Coronary artery (tissue), 2 donors: Measurements from ENCODE around the gene SNCA.

Experiments used
- DNase-seq: peaks from one replicate; pipeline ENCODE4 v3.0.0-alpha.2; 2017; ENCODE audit warnings: low spot score
- H3K27ac ChIP-seq, 2 donors: fragments of 200-600 bp; sonication (generic); one replicate each; pipeline ENCODE4 v1.5.1; 2016 to 2019
- H3K4me3 ChIP-seq: fragments of 200-600 bp; sonication (generic); 2 replicates; pipeline ENCODE4 v1.5.1; 2016; ENCODE audit warnings: mild to moderate bottlenecking, moderate library complexity
- CTCF ChIP-seq: fragments of 200-600 bp; sonication (generic); IDR thresholded peaks from one replicate; pipeline ENCODE4 v1.5.1; 2019; ENCODE audit warnings: antibody characterized with exemption

SNCA gene

GRCh38 chr4:89727238-89727637, 109.7 kb downstream of the SNCA start:
- TF ChIP-seq CTCF: no peak
- DNase-seq: no peak
- H3K27ac ChIP-seq: no peak overlapping the region
- H3K4me3 ChIP-seq: no peak overlapping the region

- Histone ChIP-seq H3K27ac (no peak overlapping the region), H3K4me3 (no peak overlapping the region)
- no peak for DNase-seq
- no peak for TF ChIP-seq CTCF
Observed at GRCh38 chr4:89725268-89725667, 111.7 kb downstream of the SNCA start.

- DNase-seq: no peak
- H3K4me3 ChIP-seq: no peak overlapping the region
- TF ChIP-seq CTCF: no peak
- H3K27ac ChIP-seq: no peak overlapping the region
Observed at GRCh38 chr4:89724716-89725115, 112.2 kb downstream of the SNCA start.

GRCh38 chr4:89723096-89723495, 113.9 kb downstream of the SNCA start:
- no peak for DNase-seq
- Histone ChIP-seq H3K27ac (no peak overlapping the region), H3K4me3 (no peak overlapping the region)
- no peak for TF ChIP-seq CTCF

GRCh38 chr4:89722517-89722916, 114.4 kb downstream of the SNCA start:
- no peak for DNase-seq
- no peak for TF ChIP-seq CTCF
- H3K27ac ChIP-seq: no peak overlapping the region
- no peak overlapping the region for H3K4me3 ChIP-seq

- Histone ChIP-seq H3K27ac (no peak overlapping the region), H3K4me3 (no peak overlapping the region)
- no peak for TF ChIP-seq CTCF
- DNase-seq: no peak
Observed at GRCh38 chr4:89720981-89721380, 116.0 kb downstream of the SNCA start.

GRCh38 chr4:89719536-89720090, 117.3 kb downstream of the SNCA start:
- no peak for DNase-seq
- H3K27ac ChIP-seq: no peak overlapping the region
- no peak for TF ChIP-seq CTCF
- no peak overlapping the region for H3K4me3 ChIP-seq
